Mesodermal cell (in vitro differentiated cells): ENCODE results near the gene CTAG2.

Experiments used
- H3K27ac ChIP-seq: 2 replicates; pipeline ENCODE4 v1.7.0; 2013; ENCODE audit warnings: mild to moderate bottlenecking, low read depth, low read length, moderate library complexity; ENCODE audit not compliant: severe bottlenecking
- H3K36me3 ChIP-seq: 2 replicates; pipeline ENCODE4 v1.7.1; 2013; ENCODE audit warnings: mild to moderate bottlenecking, low read length, moderate library complexity; ENCODE audit not compliant: control insufficient read depth, insufficient read depth
- H3K4me1 ChIP-seq: one replicate; pipeline ENCODE4 v1.7.1; 2013; ENCODE audit warnings: mild to moderate bottlenecking, low read length; ENCODE audit not compliant: insufficient read depth, control insufficient read depth, poor library complexity, severe bottlenecking
- H3K4me3 ChIP-seq: 2 replicates; pipeline ENCODE4 v1.7.0; 2013; ENCODE audit warnings: low read length, control low read depth, mild to moderate bottlenecking; ENCODE audit not compliant: insufficient read depth, poor library complexity, severe bottlenecking; ENCODE audit errors: extremely low read depth
- H3K9me3 ChIP-seq: 2 replicates; pipeline ENCODE4 v1.7.1; 2013; ENCODE audit warnings: mild to moderate bottlenecking, low read length, moderate library complexity; ENCODE audit not compliant: control insufficient read depth
- WGBS, 2 experiments: methylation state at CpG; one replicate each; pipeline ENCODE4 v1.1.5; 2013; ENCODE audit warnings: missing lambda C conversion rate in 2 of 2; ENCODE audit not compliant: insufficient coverage in 2 of 2; 5-methylcytosine and 5-hydroxymethylcytosine counted together

CTAG2 gene

GRCh38 chrX:154658957-154659356 is 5.6 kb upstream of the CTAG2 start:
- WGBS, 2 experiments, result 93 to 95% methylated on average over 11 of the region's 11 CpGs
- Histone ChIP-seq H3K4me1 (no peaks in the 10 kb centered on the region), H3K9me3 (no peaks in the 10 kb centered on the region), H3K4me3 (no peak overlapping the region), H3K36me3 (no peaks in the 10 kb centered on the region), H3K27ac (no peak overlapping the region)

GRCh38 chrX:154658187-154658586 is 4.8 kb upstream of the CTAG2 start:
- WGBS, 2 experiments, result 82 to 83% methylated on average over 1 to 3 of the region's 12 CpGs
- Histone ChIP-seq H3K9me3 (no peaks in the 10 kb centered on the region), H3K36me3 (no peaks in the 10 kb centered on the region), H3K4me1 (no peaks in the 10 kb centered on the region), H3K4me3 (no peak overlapping the region), H3K27ac (no peak overlapping the region)

- WGBS, 2 experiments, result 100% methylated on average over 2 to 7 of the region's 15 CpGs
- Histone ChIP-seq H3K4me1 (no peaks in the 10 kb centered on the region), H3K4me3 (no peak overlapping the region), H3K27ac (no peak overlapping the region), H3K36me3 (no peaks in the 10 kb centered on the region), H3K9me3 (no peaks in the 10 kb centered on the region)
Measured at GRCh38 chrX:154657226-154657805, 3.9 kb upstream of the CTAG2 start.

GRCh38 chrX:154655786-154656185 is 2.4 kb upstream of the CTAG2 start:
- H3K27ac ChIP-seq, result no peak overlapping the region
- no peak overlapping the region for H3K4me3 ChIP-seq
- no peaks in the 10 kb centered on the region for H3K9me3 ChIP-seq
- 89 to 100% methylated on average over 1 to 10 of the region's 11 CpGs for whole genome bisulfite sequencing, 2 experiments
- H3K4me1 ChIP-seq, result no peaks in the 10 kb centered on the region
- no peaks in the 10 kb centered on the region for H3K36me3 ChIP-seq

- no peaks in the 10 kb centered on the region for H3K4me1 ChIP-seq
- no peak overlapping the region for H3K27ac ChIP-seq
- no peaks in the 10 kb centered on the region for H3K36me3 ChIP-seq
- 90 to 100% methylated on average over 1 to 2 of the region's 6 CpGs for WGBS, 2 experiments
- no peaks in the 10 kb centered on the region for H3K9me3 ChIP-seq
- no peak overlapping the region for H3K4me3 ChIP-seq
Measured at GRCh38 chrX:154655346-154655745, 2.0 kb upstream of the CTAG2 start.

- H3K4me1 ChIP-seq, result no peaks in the 10 kb centered on the region
- no peaks in the 10 kb centered on the region for H3K36me3 ChIP-seq
- WGBS, 2 experiments, result 97 to 100% methylated on average over 3 to 10 of the region's 15 CpGs
- H3K27ac ChIP-seq, result no peak overlapping the region
- H3K4me3 ChIP-seq, result no peak overlapping the region
- H3K9me3 ChIP-seq, result no peaks in the 10 kb centered on the region
Measured at GRCh38 chrX:154654925-154655324, 1.5 kb upstream of the CTAG2 start.

- Histone ChIP-seq H3K4me1 (no peaks in the 10 kb centered on the region), H3K4me3 (no peak overlapping the region), H3K27ac (no peak overlapping the region), H3K9me3 (no peaks in the 10 kb centered on the region), H3K36me3 (no peaks in the 10 kb centered on the region)
- WGBS, 2 experiments, result 90 to 97% methylated on average over 5 to 7 of the region's 10 CpGs
Measured at GRCh38 chrX:154654372-154654771, 993 bp upstream of the CTAG2 start.

GRCh38 chrX:154653048-154653401 is 354 bp downstream of the CTAG2 start:
- no peaks in the 10 kb centered on the region for H3K9me3 ChIP-seq
- no peak overlapping the region for H3K4me3 ChIP-seq
- no peak overlapping the region for H3K27ac ChIP-seq
- no peaks in the 10 kb centered on the region for H3K4me1 ChIP-seq
- no peaks in the 10 kb centered on the region for H3K36me3 ChIP-seq
- no CpG with 5 or more reads among the region's 23 CpGs for WGBS, 2 experiments

GRCh38 chrX:154652311-154653047 is 900 bp downstream of the CTAG2 start:
- no peaks in the 10 kb centered on the region for H3K36me3 ChIP-seq
- H3K4me1 ChIP-seq, result no peaks in the 10 kb centered on the region
- WGBS, 2 experiments, result 96 to 98% methylated on average over 10 to 18 of the region's 30 CpGs
- no peaks in the 10 kb centered on the region for H3K9me3 ChIP-seq
- no peak overlapping the region for H3K27ac ChIP-seq
- no peak overlapping the region for H3K4me3 ChIP-seq

- H3K9me3 ChIP-seq, result no peaks in the 10 kb centered on the region
Measured at GRCh38 chrX:154650221-154650510, 3.2 kb downstream of the CTAG2 start.

GRCh38 chrX:154649503-154650220 is 3.7 kb downstream of the CTAG2 start:
- 90 to 93% methylated on average over 5 to 12 of the region's 23 CpGs for WGBS, 2 experiments
- no peaks in the 10 kb centered on the region for H3K9me3 ChIP-seq
- no peak overlapping the region for H3K27ac ChIP-seq
- no peaks in the 10 kb centered on the region for H3K4me1 ChIP-seq
- no peaks in the 10 kb centered on the region for H3K36me3 ChIP-seq
- no peak overlapping the region for H3K4me3 ChIP-seq

More at GRCh38 chrX:154650221-154650510, 3.2 kb downstream of the CTAG2 start:
- Histone ChIP-seq H3K27ac (no peak overlapping the region), H3K4me3 (no peak overlapping the region), H3K36me3 (no peaks in the 10 kb centered on the region), H3K4me1 (no peaks in the 10 kb centered on the region)
- WGBS, 2 experiments, result 66% methylated on average over 4 of the region's 13 CpGs; no CpG with 5 or more reads in 1 of the 2 experiments
